ENCODE measurements around the gene TLE3.

Gene TLE3

GRCh38 chr15:70050441-70050840 is 47.3 kb downstream of the TLE3 start:
- H3K4me3 ChIP-seq (replicated peaks in 1 of 2; ENCODE audit: low read depth in 2 of 2, low read length in 2 of 2), result no peak overlapping the region
- DNase-seq (ENCODE audit: low read depth in 2 of 2), result no peak
- no peak for TF ChIP-seq CTCF (IDR thresholded peaks at IDR 0.05; ENCODE audit: low read depth, low read length)

- no peak for DNase-seq (ENCODE audit: low read depth in 2 of 2)
- H3K4me3 ChIP-seq (replicated peaks in 1 of 2; ENCODE audit: low read depth in 2 of 2, low read length in 2 of 2), result no peak overlapping the region
- TF ChIP-seq CTCF (IDR thresholded peaks at IDR 0.05; ENCODE audit: low read depth, low read length), result no peak
Observed at GRCh38 chr15:70049701-70050301, 47.9 kb downstream of the TLE3 start.

GRCh38 chr15:70048578-70049514 is 48.9 kb downstream of the TLE3 start:
- TF ChIP-seq CTCF (IDR thresholded peaks at IDR 0.05; ENCODE audit: low read depth, low read length), result no peak
- H3K4me3 ChIP-seq (replicated peaks in 1 of 2; ENCODE audit: low read depth in 2 of 2, low read length in 2 of 2), result no peak overlapping the region
- no peak for DNase-seq (ENCODE audit: low read depth in 2 of 2)

GRCh38 chr15:70048198-70048565 is 49.5 kb downstream of the TLE3 start:
- H3K4me3 ChIP-seq (replicated peaks in 1 of 2; ENCODE audit: low read depth in 2 of 2, low read length in 2 of 2), result no peak overlapping the region
- no peak for DNase-seq (ENCODE audit: low read depth in 2 of 2)
- TF ChIP-seq CTCF (IDR thresholded peaks at IDR 0.05; ENCODE audit: low read depth, low read length), result no peak

- peak in 1 of 2 donors; percentile 72 for DNase-seq (ENCODE audit: low read depth in 2 of 2)
- no peak overlapping the region for H3K4me3 ChIP-seq (replicated peaks in 1 of 2; ENCODE audit: low read depth in 2 of 2, low read length in 2 of 2)
- no peak for TF ChIP-seq CTCF (IDR thresholded peaks at IDR 0.05; ENCODE audit: low read depth, low read length)
Observed at GRCh38 chr15:70047386-70048197, 50.1 kb downstream of the TLE3 start.

- no peak for TF ChIP-seq CTCF (IDR thresholded peaks at IDR 0.05; ENCODE audit: low read depth, low read length)
Observed at GRCh38 chr15:70046679-70047369, 50.9 kb downstream of the TLE3 start.

More at GRCh38 chr15:70046679-70047369, 50.9 kb downstream of the TLE3 start:
- H3K4me3 ChIP-seq (replicated peaks in 1 of 2; ENCODE audit: low read depth in 2 of 2, low read length in 2 of 2), result no peak overlapping the region
- DNase-seq (ENCODE audit: low read depth in 2 of 2), result peak in 1 of 2 donors; percentile 5

Measured in cardiac fibroblast (primary cell).